HG03097 (cell line): ENCODE results near the gene SH3RF3.

Experiments
- ATAC-seq: cut with Tn5 transposase; IDR thresholded peaks from one replicate; pipeline ENCODE4 v1.9.1; 2021; ENCODE audit not compliant: unreplicated experiment, low FRiP score

SH3RF3 gene

DNA sequence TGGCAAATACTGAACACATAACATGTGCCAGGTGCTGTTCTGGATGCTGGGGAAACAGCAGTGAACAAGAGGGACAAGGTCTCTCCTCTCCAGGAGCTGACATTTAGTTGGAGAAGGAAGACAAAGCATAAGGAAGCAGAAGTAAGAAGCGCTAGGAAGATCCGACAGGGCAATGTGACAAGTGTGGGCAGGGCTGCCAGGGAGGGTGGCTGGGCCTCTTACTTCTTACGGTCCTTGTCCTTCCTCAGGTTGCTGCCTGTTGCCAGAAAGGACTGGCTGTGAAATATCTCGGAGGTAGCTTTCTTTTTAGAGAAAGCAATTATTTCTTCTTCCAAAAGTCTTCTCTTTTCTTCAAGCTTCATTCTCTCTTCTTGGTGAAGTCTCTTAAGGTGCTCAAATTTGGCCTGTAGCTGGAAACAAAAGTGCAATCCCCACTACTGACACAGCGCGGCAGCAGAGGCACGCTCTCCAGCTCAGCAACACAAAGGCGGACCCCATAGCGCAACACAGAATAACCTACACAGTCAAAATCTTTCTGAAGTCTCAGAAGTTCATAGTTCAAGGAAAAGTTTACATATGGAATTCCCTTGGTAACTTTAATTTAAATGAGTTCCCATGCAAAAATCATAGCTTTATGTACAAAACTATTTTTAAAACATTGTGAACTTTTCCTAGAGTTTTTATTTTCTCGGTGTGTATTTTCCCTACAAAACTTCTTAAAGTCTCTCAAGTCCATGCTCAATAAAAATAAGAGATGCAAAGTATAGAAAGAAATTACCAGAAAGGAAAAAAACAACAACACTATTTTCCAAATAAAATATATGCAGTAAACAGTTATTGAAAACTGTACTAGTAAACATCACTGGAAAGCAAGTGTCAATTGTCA lies 417.1 kb downstream of the SH3RF3 start:
- no peak for ATAC-seq

DNA sequence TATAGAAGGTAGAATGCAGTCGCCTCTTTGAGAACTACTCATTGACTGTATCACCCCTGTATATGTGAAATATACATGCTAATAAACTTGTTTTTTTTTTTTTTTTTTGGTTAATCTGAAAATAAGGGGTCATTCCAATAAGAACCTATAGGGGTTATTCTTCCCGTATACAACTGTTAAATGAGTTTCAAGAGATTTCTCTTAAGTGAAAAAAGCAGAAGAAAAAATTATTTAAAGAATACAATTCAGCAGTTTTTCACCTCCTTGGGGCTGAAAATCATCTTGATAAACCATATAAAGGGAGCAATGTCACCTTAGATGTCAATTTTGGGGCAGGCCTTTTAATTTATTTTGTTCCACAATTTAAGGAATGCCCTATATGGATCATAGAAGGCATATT lies 418.3 kb downstream of the SH3RF3 start:
- no peak for ATAC-seq

DNA sequence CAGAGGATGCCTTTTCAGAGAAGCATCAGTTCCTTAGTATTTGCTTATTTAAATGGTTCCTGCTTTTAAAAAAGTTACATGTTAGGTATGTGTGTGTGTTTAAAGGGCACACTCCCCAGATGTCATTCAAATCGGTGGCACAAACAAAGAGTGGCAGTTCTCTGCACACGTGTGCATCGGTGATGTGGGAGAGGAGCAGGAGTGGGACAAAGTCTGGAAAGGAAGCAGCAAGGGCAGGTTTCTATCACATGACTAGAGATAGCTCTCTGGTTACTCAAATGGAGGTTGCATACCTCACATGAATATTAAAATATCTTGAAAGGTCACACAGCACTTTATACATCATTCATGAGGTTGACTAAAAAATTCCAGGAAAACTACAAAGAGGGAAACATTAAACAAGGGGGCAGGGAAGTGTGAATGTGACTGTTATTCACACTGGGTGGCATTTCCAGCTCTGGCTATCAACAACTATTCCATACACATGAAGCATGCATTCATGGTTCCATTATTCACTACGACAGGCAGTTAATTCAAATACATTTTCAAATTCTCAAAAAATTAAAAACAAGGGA lies 420.1 kb downstream of the SH3RF3 start:
- ATAC-seq: no peak
